HCT116 (cell line): ENCODE results near the gene ZNF25. TPM values are rescaled to one million over a fixed set of nuclear protein-coding genes. Genes with fewer than 3 reads are reported as not detected.

Source experiments
- ATAC-seq: fragments of 200-7000 bp; cut with Tn5 transposase; 2 replicates; pipeline ENCODE4 v1.9.1; 2020; ENCODE audit warnings: mild to moderate bottlenecking, moderate library complexity
- BruUV-seq: library from RNA; stranded (reverse); fragments of 400-500 nt; replicated peaks from 2 replicates; lab custom pipeline; 2021; lab: Mats Ljungman, UMichigan
- CTCF ChIA-PET: fragments of 300-600 bp; sonication (Branson Sonifier 250); formaldehyde crosslinking; loops from one replicate; lab custom pipeline; 2021; ENCODE audit warnings: antibody characterized with exemption; lab: Charles Lee
- POLR2A ChIA-PET: fragments of 300-600, 350-600 bp; sonication (Branson Sonifier 250); formaldehyde crosslinking; loops from one replicate; lab custom pipeline; 2021; ENCODE audit warnings: antibody characterized with exemption; lab: Charles Lee
- RAD21 ChIA-PET, 2 experiments: fragments of 300-600 bp; sonication (Branson Sonifier 250); formaldehyde crosslinking; loops; one replicate each; lab custom pipeline; 2023; ENCODE audit warnings: low total read pairs in 2 of 2; ENCODE audit not compliant: uncharacterized antibody in 2 of 2, unreplicated experiment in 2 of 2, low non-redundant PET in 1 of 2; lab: Charles Lee
- DNase-seq: peaks from one replicate; pipeline ENCODE4 v3.0.0-alpha.2; 2010; ENCODE audit warnings: low read depth, low spot score
- H2AFZ ChIP-seq: fragments of 200-600 bp; shearing (Covaris generic), sonication (generic); 2 replicates; pipeline ENCODE4 v1.6.1; 2017; ENCODE audit warnings: low read depth, mixed run types, mixed read lengths, antibody characterized with exemption, low read length; ENCODE audit not compliant: poor library complexity, severe bottlenecking
- H3K27ac ChIP-seq: 2 replicates; pipeline ENCODE4 v1.5.1; 2012; ENCODE audit warnings: low read depth, low read length
- H3K27me3 ChIP-seq: fragments of 200-600 bp; sonication (generic); 2 replicates; pipeline ENCODE4 v1.6.1; 2016; ENCODE audit warnings: mixed run types, low read length, mixed read lengths; ENCODE audit not compliant: insufficient read depth
- H3K36me3 ChIP-seq, 2 experiments: fragments of 200-500 bp in 1 of 2; fragments of 200-600 bp in 1 of 2; sonication (Bioruptor generic) in 1 of 2; sonication (generic) in 1 of 2; 2 replicates each; pipeline versions ENCODE4 v1.5.1 to v1.6.1; 2014 to 2016; ENCODE audit warnings: low read length in 2 of 2, inconsistent platforms in 1 of 2, mixed read lengths in 1 of 2, mixed run types in 1 of 2; ENCODE audit not compliant: insufficient read depth in 2 of 2, control insufficient read depth in 1 of 2
- H3K4me1 ChIP-seq, 2 experiments: fragments of 200-600 bp in 1 of 2; sonication (generic) in 1 of 2; 2 replicates each; pipeline versions ENCODE4 v1.5.1 to v1.6.1; 2012 to 2017; ENCODE audit warnings: low read length in 2 of 2, inconsistent platforms in 1 of 2, mild to moderate bottlenecking in 1 of 2, mixed read lengths in 1 of 2, mixed run types in 1 of 2, moderate library complexity in 1 of 2; ENCODE audit not compliant: insufficient read depth in 2 of 2, control insufficient read depth in 1 of 2
- H3K4me2 ChIP-seq: fragments of 200-600 bp; sonication (generic); 2 replicates; pipeline ENCODE4 v1.6.1; 2017; ENCODE audit warnings: mixed run types, low read length, mixed read lengths
- H3K4me3 ChIP-seq, 2 experiments: fragments of 200-600 bp in 1 of 2; sonication (generic) in 1 of 2; replicated peaks in 1 of 2; 2 replicates each; pipeline ENCODE4 v1.5.1; 2011 to 2016; ENCODE audit warnings: low read length in 2 of 2, control low read depth in 1 of 2, low read depth in 1 of 2, mild to moderate bottlenecking in 1 of 2, mixed read lengths in 1 of 2, mixed run types in 1 of 2
- H3K79me2 ChIP-seq: fragments of 200-600 bp; sonication (generic); 2 replicates; pipeline ENCODE4 v1.6.1; 2017; ENCODE audit warnings: mild to moderate bottlenecking, mixed run types, low read length, moderate library complexity, mixed read lengths; ENCODE audit not compliant: insufficient read depth
- H3K9ac ChIP-seq: fragments of 200-600 bp; sonication (generic); 2 replicates; pipeline ENCODE4 v1.6.1; 2016; ENCODE audit warnings: low read length, mixed read lengths
- H3K9me2 ChIP-seq: fragments of 200-600 bp; sonication (generic), shearing (Covaris generic); 2 replicates; pipeline ENCODE4 v1.6.1; 2017; ENCODE audit warnings: mixed run types, mild to moderate bottlenecking, moderate library complexity; ENCODE audit not compliant: insufficient read depth
- H3K9me3 ChIP-seq, 2 experiments: fragments of 200-500 bp in 1 of 2; fragments of 200-600 bp in 1 of 2; sonication (Bioruptor generic) in 1 of 2; sonication (generic) in 1 of 2; 2 replicates each; pipeline ENCODE4 v1.6.1; 2014 to 2017; ENCODE audit warnings: low read length in 2 of 2, mixed read lengths in 2 of 2, inconsistent platforms in 1 of 2, low read depth in 1 of 2, mild to moderate bottlenecking in 1 of 2, mixed run types in 1 of 2, moderate library complexity in 1 of 2; ENCODE audit not compliant: control insufficient read depth in 1 of 2, insufficient read depth in 1 of 2
- H4K20me1 ChIP-seq: fragments of 200-600 bp; sonication (generic), shearing (Covaris generic); 2 replicates; pipeline ENCODE4 v1.6.1; 2017; ENCODE audit warnings: mixed run types, mild to moderate bottlenecking, moderate library complexity; ENCODE audit not compliant: insufficient read depth
- CBX3 ChIP-seq: IDR thresholded peaks from 2 replicates; pipeline ENCODE4 v1.6.1; 2012; ENCODE audit warnings: low read depth
- CTCF ChIP-seq, 3 experiments: fragments of 200-600 bp in 1 of 3; sonication (generic) in 1 of 3; IDR thresholded peaks in 2 of 3; conservative IDR thresholded peaks in 1 of 3; 2 replicates each; pipeline ENCODE4 v1.5.1; 2012 to 2017; ENCODE audit warnings: low read depth in 2 of 3, low read length in 2 of 3, antibody characterized with exemption in 1 of 3, borderline replicate concordance in 1 of 3, control low read depth in 1 of 3, mild to moderate bottlenecking in 1 of 3, mixed read lengths in 1 of 3, mixed run types in 1 of 3, moderate library complexity in 1 of 3; ENCODE audit not compliant: insufficient read depth in 1 of 3
- EGR1 ChIP-seq: IDR thresholded peaks from 2 replicates; pipeline ENCODE4 v1.6.1; 2012; ENCODE audit warnings: low read depth
- ELF1 ChIP-seq: IDR thresholded peaks from 2 replicates; pipeline ENCODE4 v1.6.1; 2012; ENCODE audit warnings: low read depth, borderline replicate concordance
- EZH2 ChIP-seq: fragments of 200-600 bp; sonication (generic); IDR thresholded peaks from 2 replicates; pipeline ENCODE4 v1.6.1; 2017; ENCODE audit warnings: antibody characterized with exemption, mixed run types
- EZH2phosphoT487 ChIP-seq: fragments of 200-600 bp; IDR thresholded peaks from 2 replicates; pipeline ENCODE4 v1.6.1; 2018; ENCODE audit warnings: antibody characterized with exemption, borderline replicate concordance
- JUND ChIP-seq: IDR thresholded peaks from 2 replicates; pipeline ENCODE4 v1.6.1; 2012
- POLR2A ChIP-seq: IDR thresholded peaks from 2 replicates; pipeline ENCODE4 v1.7.0; 2011; ENCODE audit warnings: borderline replicate concordance; ENCODE audit not compliant: insufficient read depth, insufficient read length; ENCODE audit errors: extremely low read depth
- RAD21 ChIP-seq: IDR thresholded peaks from 2 replicates; pipeline ENCODE4 v1.6.1; 2012; ENCODE audit warnings: low read depth, mild to moderate bottlenecking
- SIN3A ChIP-seq: IDR thresholded peaks from 2 replicates; pipeline ENCODE4 v1.6.1; 2012; ENCODE audit warnings: low read depth
- SRF ChIP-seq: IDR thresholded peaks from 2 replicates; pipeline ENCODE4 v1.6.1; 2012; ENCODE audit warnings: low read depth
- TCF7L2 ChIP-seq: IDR thresholded peaks from 2 replicates; pipeline ENCODE4 v1.7.0; 2011; ENCODE audit warnings: borderline replicate concordance, inconsistent platforms; ENCODE audit not compliant: insufficient read depth, insufficient read length; ENCODE audit errors: extremely low read depth
- ZFX ChIP-seq: fragments of 450-650 bp; IDR thresholded peaks from 2 replicates; pipeline ENCODE4 v1.6.1; 2017
- ZNF274 ChIP-seq: fragments of 200-500 bp; sonication (Bioruptor generic); IDR thresholded peaks from 2 replicates; pipeline ENCODE4 v1.6.1; 2014; ENCODE audit warnings: mild to moderate bottlenecking, low read depth, low read length, inconsistent platforms
- intact Hi-C: fragments of 100-400 bp; cut with micrococcal nuclease; formaldehyde crosslinking; loops from 2 replicates; pipeline ENCODE4 v1.10.0; 2022
- total RNA-seq: library from RNA; stranded (reverse); gene quantifications from one replicate; pipeline ENCODE4 v1.2.1, GENCODE V29; 2021; ENCODE audit not compliant: unreplicated experiment
- TF ChIP-seq, protein P1 (sequence below): IDR thresholded peaks from 2 replicates; pipeline ENCODE4 v1.6.1; 2011; ENCODE audit warnings: mild to moderate bottlenecking, low read length, moderate library complexity; ENCODE audit not compliant: insufficient replicate concordance; ENCODE audit errors: extremely low read depth

ZNF25 gene
- total RNA-seq, 1 experiment from 2014 or later = 4.6 TPM

DNA sequence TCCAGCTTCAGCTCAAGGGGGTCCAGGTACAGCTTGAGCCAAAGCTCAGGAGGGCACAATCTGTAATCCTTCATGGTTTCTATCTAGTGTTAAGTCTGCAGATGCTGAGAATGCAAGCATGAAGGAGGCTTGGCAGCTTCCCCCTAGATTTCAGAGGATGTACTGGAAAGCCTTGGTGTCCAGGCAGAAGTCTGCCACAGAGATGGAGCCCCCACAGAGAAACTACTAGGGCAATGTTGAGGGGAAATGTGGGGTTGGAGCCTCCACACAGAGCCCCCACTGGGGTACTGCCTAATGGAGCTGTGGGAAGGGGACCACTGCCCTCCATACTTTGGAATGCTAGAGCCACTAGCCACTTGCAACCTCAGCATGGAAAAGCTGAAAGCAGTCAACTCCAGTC lies 11.4 kb downstream of the ZNF25 start:
- no peaks in the 10 kb centered on the region for H3K4me1 ChIP-seq
- DNase-seq (no peak), ATAC-seq (no peak)
- TF ChIP-seq EGR1 (no peak), CTCF (IDR thresholded peaks at IDR 0.05 in 2 of 3, conservative IDR thresholded peaks at IDR 0.05 in 1 of 3; ENCODE audit: borderline replicate concordance in 1 of 3, insufficient read depth in 1 of 3, low read depth in 2 of 3, low read length in 2 of 3) (no peak)
- ChIA-PET RAD21 (no interaction called here), POLR2A (no interaction called here), CTCF (no interaction called here)
- H3K79me2 ChIP-seq = no peaks in the 10 kb centered on the region
- no peak overlapping the region for H3K4me3 ChIP-seq
- H4K20me1 ChIP-seq = no peaks in the 10 kb centered on the region
- BruUV-seq = no TSS peak
- no peaks in the 10 kb centered on the region for H3K27me3 ChIP-seq
- H3K9ac ChIP-seq = no peak overlapping the region
- no peak overlapping the region for H2AFZ ChIP-seq
- H3K9me3 ChIP-seq = no peaks in the 10 kb centered on the region; a peak in 2 of 4 replicates
- no peak overlapping the region for H3K27ac ChIP-seq
- no peaks in the 10 kb centered on the region for H3K9me2 ChIP-seq
- intact Hi-C loops = no loop called here
- H3K4me2 ChIP-seq = no peak overlapping the region
- no peaks in the 10 kb centered on the region for H3K36me3 ChIP-seq

- ChIA-PET CTCF (no interaction called here), RAD21 (no interaction called here), POLR2A (interaction anchor here (0.6 kb wide), 1 partner anchor 375 kb away, joined by 3 read pairs; no protein-coding TSS in a partner anchor)
- ATAC-seq (no peak), DNase-seq (no peak)
- intact Hi-C loops = no loop called here
- no peak overlapping the region for H2AFZ ChIP-seq
- no peaks in the 10 kb centered on the region for H4K20me1 ChIP-seq
- no peaks in the 10 kb centered on the region; a peak in 2 of 4 replicates for H3K9me3 ChIP-seq
- no peaks in the 10 kb centered on the region for H3K4me1 ChIP-seq
- H3K4me3 ChIP-seq = no peak overlapping the region
- no peaks in the 10 kb centered on the region for H3K27me3 ChIP-seq
- BruUV-seq = no TSS peak
- no peaks in the 10 kb centered on the region for H3K36me3 ChIP-seq
- H3K9me2 ChIP-seq = no peaks in the 10 kb centered on the region
- no peak overlapping the region for H3K4me2 ChIP-seq
- no peak for TF ChIP-seq JUND
- no peak for TF ChIP-seq POLR2A
- TF ChIP-seq, protein P1, sequence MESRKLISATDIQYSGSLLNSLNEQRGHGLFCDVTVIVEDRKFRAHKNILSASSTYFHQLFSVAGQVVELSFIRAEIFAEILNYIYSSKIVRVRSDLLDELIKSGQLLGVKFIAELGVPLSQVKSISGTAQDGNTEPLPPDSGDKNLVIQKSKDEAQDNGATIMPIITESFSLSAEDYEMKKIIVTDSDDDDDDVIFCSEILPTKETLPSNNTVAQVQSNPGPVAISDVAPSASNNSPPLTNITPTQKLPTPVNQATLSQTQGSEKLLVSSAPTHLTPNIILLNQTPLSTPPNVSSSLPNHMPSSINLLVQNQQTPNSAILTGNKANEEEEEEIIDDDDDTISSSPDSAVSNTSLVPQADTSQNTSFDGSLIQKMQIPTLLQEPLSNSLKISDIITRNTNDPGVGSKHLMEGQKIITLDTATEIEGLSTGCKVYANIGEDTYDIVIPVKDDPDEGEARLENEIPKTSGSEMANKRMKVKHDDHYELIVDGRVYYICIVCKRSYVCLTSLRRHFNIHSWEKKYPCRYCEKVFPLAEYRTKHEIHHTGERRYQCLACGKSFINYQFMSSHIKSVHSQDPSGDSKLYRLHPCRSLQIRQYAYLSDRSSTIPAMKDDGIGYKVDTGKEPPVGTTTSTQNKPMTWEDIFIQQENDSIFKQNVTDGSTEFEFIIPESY = no peak
- no peak for TF ChIP-seq ZNF274
- no peak for TF ChIP-seq ELF1
- TF ChIP-seq SIN3A = no peak
- TF ChIP-seq ZFX = no peak
- no peak for TF ChIP-seq CBX3
- no peak for TF ChIP-seq TCF7L2
- no peak for TF ChIP-seq CTCF (IDR thresholded peaks at IDR 0.05 in 2 of 3, conservative IDR thresholded peaks at IDR 0.05 in 1 of 3; ENCODE audit: borderline replicate concordance in 1 of 3, insufficient read depth in 1 of 3, low read depth in 2 of 3, low read length in 2 of 3)
- no peak for TF ChIP-seq EZH2
- TF ChIP-seq SRF = no peak
- TF ChIP-seq EZH2phosphoT487 = no peak
- TF ChIP-seq RAD21 = no peak
- no peak overlapping the region for H3K27ac ChIP-seq
- H3K79me2 ChIP-seq = no peaks in the 10 kb centered on the region
- no peak overlapping the region for H3K9ac ChIP-seq
Observed at GRCh38 chr10:37960591-37961137, 15.8 kb downstream of the ZNF25 start.
